ENCODE results near the gene EMC8. TPM values are rescaled to one million over a fixed set of nuclear protein-coding genes. Genes with fewer than 3 reads are reported as not detected.

Gene EMC8
- total and polyA plus RNA-seq, 2 of the 8 experiments (the other 6 are each of a cell fraction or from before 2014, with no cell fraction given), result 52.2 to 69.7 TPM

GRCh38 chr16:85810742-85811115 lies 11.4 kb upstream of the EMC8 start:
- ChIA-PET CTCF (ENCODE audit: partially characterized antibody) (interaction anchor here (0.6 to 4.7 kb wide), 4 partner anchors 10 to 390 kb away, joined by 3 to 33 read pairs (median 3); no protein-coding TSS in a partner anchor), POLR2A (ENCODE audit: partially characterized antibody) (interaction anchor here (0.8 kb wide), 1 partner anchor 17 kb away, joined by 4 read pairs; no protein-coding TSS in a partner anchor)
- no peak for FAIRE-seq
- Histone ChIP-seq H3K27me3 (replicated peaks in 1 of 4; ENCODE audit: control insufficient read depth in 3 of 4, extremely low read depth in 1 of 4, insufficient read depth in 3 of 4, low read length in 3 of 4) (no peaks in the 10 kb centered on the region), H3K79me1 (ENCODE audit: low read depth, low read length) (no peaks in the 10 kb centered on the region), H2BK120ac (replicated peaks; ENCODE audit: low read depth, low read length) (no peak overlapping the region), H3K18ac (ENCODE audit: extremely low read depth, low read length) (no peak overlapping the region), H4K8ac (ENCODE audit: extremely low read depth, insufficient read depth, low read length) (no peak overlapping the region), H2BK12ac (ENCODE audit: low read depth, low read length) (no peak overlapping the region), H3K4me2 (ENCODE audit: insufficient read depth in 1 of 2, low read depth in 2 of 2, low read length in 2 of 2) (no peak overlapping the region), H2BK20ac (ENCODE audit: low read length) (no peak overlapping the region), H4K91ac (replicated peaks; ENCODE audit: insufficient read length, low read length) (no peak overlapping the region), H3K4ac (replicated peaks; ENCODE audit: insufficient read length, low read depth, low read length) (no peak overlapping the region), H2AK5ac (ENCODE audit: low read depth, low read length) (no peak overlapping the region), H2BK5ac (ENCODE audit: low read depth, low read length) (no peak overlapping the region), H3K36me3 (ENCODE audit: control insufficient read depth in 2 of 4, insufficient read depth in 4 of 4, low read length in 3 of 4) (peaks cover 2 to 16% (median 12%) of the 10 kb centered on the region in 4 experiments; a peak in 7 of 8 replicates), H3K23me2 (ENCODE audit: low read depth, low read length) (no peaks in the 10 kb centered on the region), H4K20me1 (replicated peaks in 1 of 2; ENCODE audit: control insufficient read depth in 1 of 2, insufficient read depth in 2 of 2, low read length in 2 of 2) (no peaks in the 10 kb centered on the region), H2BK15ac (ENCODE audit: low read length) (no peak overlapping the region), H3K56ac (replicated peaks; ENCODE audit: insufficient read length, low read depth, low read length) (no peak overlapping the region), H3K9ac (replicated peaks in 1 of 4; ENCODE audit: extremely low read depth in 1 of 4, low read depth in 3 of 4, low read length in 3 of 4) (no peak overlapping the region), H3K23ac (ENCODE audit: insufficient read length) (no peak overlapping the region), H3K9me3 (ENCODE audit: insufficient read depth in 2 of 2, low read depth in 1 of 2, low read length in 1 of 2) (no peaks in the 10 kb centered on the region; a peak in 1 of 4 replicates), H4K5ac (ENCODE audit: insufficient read length, low read depth, low read length) (no peak overlapping the region), H3K4me1 (replicated peaks in 1 of 4; ENCODE audit: control insufficient read depth in 3 of 4, insufficient read depth in 4 of 4, low read length in 3 of 4) (peaks cover 0 to 4% (median 0%) of the 10 kb centered on the region in 4 experiments; a peak in 2 of 7 replicates), H3K4me3 (ENCODE audit: extremely low read depth in 1 of 4, insufficient read depth in 2 of 4, low read depth in 3 of 4, low read length in 4 of 4) (no peak overlapping the region), H3K79me2 (ENCODE audit: control insufficient read depth in 1 of 2, insufficient read depth in 2 of 2, low read length in 2 of 2) (no peaks in the 10 kb centered on the region), H3K27ac (ENCODE audit: low read depth, low read length) (no peak overlapping the region), H3K14ac (ENCODE audit: insufficient read length) (no peak overlapping the region), H2AFZ (ENCODE audit: low read length) (no peak overlapping the region)
- WGBS, 2 experiments (ENCODE audit: extremely low coverage in 1 of 2, insufficient coverage in 1 of 2, insufficient read length in 1 of 2, insufficient replicate concordance in 2 of 2, low coverage in 1 of 2, low lambda C conversion rate in 2 of 2, missing lambda C conversion rate in 1 of 2), result 95% methylated on average over 7 of the region's 7 CpGs; no CpG with 5 or more reads in 1 of the 2 experiments
- no peak for DNase-seq (ENCODE audit: low read depth in 1 of 2, low spot score in 2 of 2)
- TF ChIP-seq SIN3A (conservative IDR thresholded peaks at IDR 0.05 in 1 of 2, IDR thresholded peaks at IDR 0.05 in 1 of 2; ENCODE audit: low read depth in 1 of 2, low read length in 2 of 2) (no peak), KDM5A (IDR thresholded peaks at IDR 0.05; ENCODE audit: low read length) (no peak), BACH1 (IDR thresholded peaks at IDR 0.05; ENCODE audit: low read length) (no peak), HDAC6 (IDR thresholded peaks at IDR 0.05; ENCODE audit: low read depth, low read length) (no peak), ATF2 (IDR thresholded peaks at IDR 0.05; ENCODE audit: low read length) (no peak), SP1 (IDR thresholded peaks at IDR 0.05; ENCODE audit: low read depth, low read length) (no peak), EGR1 (IDR thresholded peaks at IDR 0.05; ENCODE audit: borderline replicate concordance, low read depth, low read length) (no peak), YY1 (IDR thresholded peaks at IDR 0.05; ENCODE audit: low read depth, low read length) (no peak), CBX5 (IDR thresholded peaks at IDR 0.05; ENCODE audit: low read depth, low read length) (no peak), CHD2 (IDR thresholded peaks at IDR 0.05; ENCODE audit: low read length) (no peak), HDAC2 (IDR thresholded peaks at IDR 0.05; ENCODE audit: borderline replicate concordance in 1 of 2, low read depth in 2 of 2, low read length in 2 of 2) (no peak), TAF7 (optimal IDR thresholded peaks at IDR 0.05; ENCODE audit: borderline replicate concordance, low read depth, low read length) (no peak), TAF1 (IDR thresholded peaks at IDR 0.05; ENCODE audit: low read depth, low read length) (no peak)

Data from H1 (cell line).